ENCODE data around the gene SMCHD1.

SMCHD1 gene

GRCh38 chr18:2697184-2697583 is 41.7 kb downstream of the SMCHD1 start:
- H3K4me3 ChIP-seq (ENCODE audit: low read depth, low read length) = no peak overlapping the region
- no peak for DNase-seq (ENCODE audit: low read depth)

GRCh38 chr18:2699001-2699400 is 43.5 kb downstream of the SMCHD1 start:
- H3K4me3 ChIP-seq (ENCODE audit: low read depth, low read length) = no peak overlapping the region
- no peak for TF ChIP-seq CTCF (IDR thresholded peaks at IDR 0.05; ENCODE audit: control insufficient read depth, extremely low read depth, insufficient read depth)
- DNase-seq (ENCODE audit: low read depth) = no peak

More at GRCh38 chr18:2697184-2697583, 41.7 kb downstream of the SMCHD1 start:
- no peak for TF ChIP-seq CTCF (IDR thresholded peaks at IDR 0.05; ENCODE audit: control insufficient read depth, extremely low read depth, insufficient read depth)

GRCh38 chr18:2704541-2704940 is 49.0 kb downstream of the SMCHD1 start:
- TF ChIP-seq CTCF (IDR thresholded peaks at IDR 0.05; ENCODE audit: control insufficient read depth, extremely low read depth, insufficient read depth) = no peak
- H3K4me3 ChIP-seq (ENCODE audit: low read depth, low read length) = no peak overlapping the region
- no peak for DNase-seq (ENCODE audit: low read depth)

GRCh38 chr18:2706903-2707302 is 51.4 kb downstream of the SMCHD1 start:
- DNase-seq (ENCODE audit: low read depth) = no peak
- H3K4me3 ChIP-seq (ENCODE audit: low read depth, low read length) = no peak overlapping the region
- no peak for TF ChIP-seq CTCF (IDR thresholded peaks at IDR 0.05; ENCODE audit: control insufficient read depth, extremely low read depth, insufficient read depth)

- H3K4me3 ChIP-seq (ENCODE audit: low read depth, low read length) = no peak overlapping the region
- TF ChIP-seq CTCF (IDR thresholded peaks at IDR 0.05; ENCODE audit: control insufficient read depth, extremely low read depth, insufficient read depth) = no peak
- DNase-seq (ENCODE audit: low read depth) = no peak
Observed at GRCh38 chr18:2707551-2708168, 52.1 kb downstream of the SMCHD1 start.

- no peak for DNase-seq (ENCODE audit: low read depth)
- H3K4me3 ChIP-seq (ENCODE audit: low read depth, low read length) = no peak overlapping the region
- TF ChIP-seq CTCF (IDR thresholded peaks at IDR 0.05; ENCODE audit: control insufficient read depth, extremely low read depth, insufficient read depth) = no peak
Observed at GRCh38 chr18:2709316-2709715, 53.8 kb downstream of the SMCHD1 start.

GRCh38 chr18:2714140-2714539 is 58.6 kb downstream of the SMCHD1 start:
- DNase-seq (ENCODE audit: low read depth) = no peak
- no peak for TF ChIP-seq CTCF (IDR thresholded peaks at IDR 0.05; ENCODE audit: control insufficient read depth, extremely low read depth, insufficient read depth)
- no peak overlapping the region for H3K4me3 ChIP-seq (ENCODE audit: low read depth, low read length)
